ENCODE data around the gene DNAH5. TPM values are rescaled to one million over a fixed set of nuclear protein-coding genes. Genes with fewer than 3 reads are reported as not detected.

DNAH5 gene
- total RNA-seq, 1 donor from 2014 or later, result 2.7 TPM

- TF ChIP-seq CTCF (IDR thresholded peaks at IDR 0.05; ENCODE audit: insufficient read depth, low read length, poor library complexity, severe bottlenecking), result no peak
- no peaks in the 10 kb centered on the region for H3K36me3 ChIP-seq (ENCODE audit: control insufficient read depth, insufficient read depth, low read length)
- no peak overlapping the region for H3K4me3 ChIP-seq (ENCODE audit: low read depth, low read length)
- no peaks in the 10 kb centered on the region for H3K27me3 ChIP-seq (ENCODE audit: control insufficient read depth, insufficient read depth, low read length)
- no peak for DNase-seq (ENCODE audit: low read depth)
These were observed 1.6 kb upstream of the DNAH5 start for GRCh38 chr5:13946111-13946510.

GRCh38 chr5:13945271-13945670 is 783 bp upstream of the DNAH5 start:
- H3K36me3 ChIP-seq (ENCODE audit: control insufficient read depth, insufficient read depth, low read length), result no peaks in the 10 kb centered on the region
- H3K27me3 ChIP-seq (ENCODE audit: control insufficient read depth, insufficient read depth, low read length), result no peaks in the 10 kb centered on the region
- no peak for DNase-seq (ENCODE audit: low read depth)
- H3K4me3 ChIP-seq (ENCODE audit: low read depth, low read length), result no peak overlapping the region
- no peak for TF ChIP-seq CTCF (IDR thresholded peaks at IDR 0.05; ENCODE audit: insufficient read depth, low read length, poor library complexity, severe bottlenecking)

- TF ChIP-seq CTCF (IDR thresholded peaks at IDR 0.05; ENCODE audit: insufficient read depth, low read length, poor library complexity, severe bottlenecking), result no peak
- Histone ChIP-seq H3K36me3 (ENCODE audit: control insufficient read depth, insufficient read depth, low read length) (no peaks in the 10 kb centered on the region), H3K27me3 (ENCODE audit: control insufficient read depth, insufficient read depth, low read length) (no peaks in the 10 kb centered on the region), H3K4me3 (ENCODE audit: low read depth, low read length) (no peak overlapping the region)
- DNase-seq (ENCODE audit: low read depth), result no peak
These were observed 812 bp downstream of the DNAH5 start for GRCh38 chr5:13943676-13944075.

GRCh38 chr5:13941468-13941867 is 3.0 kb downstream of the DNAH5 start:
- no peaks in the 10 kb centered on the region for H3K27me3 ChIP-seq (ENCODE audit: control insufficient read depth, insufficient read depth, low read length)
- no peak for DNase-seq (ENCODE audit: low read depth)
- no peak overlapping the region for H3K4me3 ChIP-seq (ENCODE audit: low read depth, low read length)
- no peak for TF ChIP-seq CTCF (IDR thresholded peaks at IDR 0.05; ENCODE audit: insufficient read depth, low read length, poor library complexity, severe bottlenecking)
- no peaks in the 10 kb centered on the region for H3K36me3 ChIP-seq (ENCODE audit: control insufficient read depth, insufficient read depth, low read length)

DNA sequence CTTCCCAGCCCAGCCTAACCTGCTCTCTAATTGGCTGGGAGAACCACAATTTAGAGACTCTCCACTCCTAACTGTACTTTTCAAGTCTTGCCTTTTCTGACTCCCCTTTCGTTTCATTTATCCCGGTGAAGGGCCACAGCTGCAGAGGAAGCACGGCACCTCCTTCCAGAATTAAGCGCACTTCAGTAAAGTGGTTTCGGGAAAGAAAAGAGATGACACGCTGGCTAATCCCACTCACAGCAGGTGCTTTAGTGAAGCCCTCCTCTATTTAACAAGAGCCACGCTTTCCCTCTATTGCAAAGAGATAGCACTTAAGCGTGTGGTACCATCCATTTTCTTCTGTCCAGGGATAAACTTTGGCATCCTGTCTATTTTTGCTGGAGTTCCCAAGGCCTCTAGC is 4.8 kb downstream of the DNAH5 start:
- no peak overlapping the region for H3K4me3 ChIP-seq (ENCODE audit: low read depth, low read length)
- H3K36me3 ChIP-seq (ENCODE audit: control insufficient read depth, insufficient read depth, low read length), result no peaks in the 10 kb centered on the region
- DNase-seq (ENCODE audit: low read depth), result no peak
- TF ChIP-seq CTCF (IDR thresholded peaks at IDR 0.05; ENCODE audit: insufficient read depth, low read length, poor library complexity, severe bottlenecking), result no peak
- H3K27me3 ChIP-seq (ENCODE audit: control insufficient read depth, insufficient read depth, low read length), result no peaks in the 10 kb centered on the region

DNA sequence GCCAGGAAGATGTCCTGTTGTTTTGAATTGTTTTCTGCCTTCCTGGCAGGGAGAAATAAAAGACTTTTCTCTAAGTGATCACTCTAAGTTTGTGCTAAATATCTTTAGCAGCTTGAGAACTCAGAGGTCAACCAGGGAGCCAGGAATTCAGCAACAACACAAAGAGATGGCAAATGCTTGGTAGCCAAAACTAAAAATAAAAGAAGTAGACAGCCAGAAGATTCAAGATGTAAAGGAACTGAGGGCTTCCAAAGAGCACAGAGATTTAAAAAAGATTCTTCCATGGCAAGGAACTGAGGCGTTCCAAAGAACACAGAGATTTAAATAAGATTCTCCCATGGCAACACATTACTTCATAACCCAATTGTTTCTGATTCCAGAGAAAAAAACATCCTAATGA is 9.6 kb downstream of the DNAH5 start:
- no peak for TF ChIP-seq CTCF (IDR thresholded peaks at IDR 0.05; ENCODE audit: insufficient read depth, low read length, poor library complexity, severe bottlenecking)
- H3K27me3 ChIP-seq (ENCODE audit: control insufficient read depth, insufficient read depth, low read length), result no peaks in the 10 kb centered on the region
- H3K4me3 ChIP-seq (ENCODE audit: low read depth, low read length), result no peak overlapping the region
- no peaks in the 10 kb centered on the region for H3K36me3 ChIP-seq (ENCODE audit: control insufficient read depth, insufficient read depth, low read length)
- no peak for DNase-seq (ENCODE audit: low read depth)
